ENCODE results near the gene PSMB8.
A peak's percentile ranks its signal among the peaks of the same experiment; 100 is the strongest.

PSMB8 gene

GRCh38 chr6:32838114-32838958 lies 5.5 kb downstream of the PSMB8 start, which contains the start of gene TAP2:
TSS of gene TAP2 (minus strand) at chr6:32838739. CDS start at chr6:32838233, 506 bp downstream.
- TF ChIP-seq CTCF (conservative IDR thresholded peaks at IDR 0.05; ENCODE audit: low read depth, low read length): peak; percentile 98
- DNase-seq (ENCODE audit: low read depth): peak; percentile 95
- peak within 1 kb of the TSS; percentile 94 for H3K4me3 ChIP-seq (ENCODE audit: low read depth, low read length)

GRCh38 chr6:32837651-32838113 lies 6.2 kb downstream of the PSMB8 start:
- peak overlapping the region; percentile 94 for H3K4me3 ChIP-seq (ENCODE audit: low read depth, low read length)
- no peak for DNase-seq (ENCODE audit: low read depth)
- TF ChIP-seq CTCF (conservative IDR thresholded peaks at IDR 0.05; ENCODE audit: low read depth, low read length): no peak

GRCh38 chr6:32836873-32837272 lies 7.0 kb downstream of the PSMB8 start:
- no peak overlapping the region for H3K4me3 ChIP-seq (ENCODE audit: low read depth, low read length)
- no peak for DNase-seq (ENCODE audit: low read depth)
- no peak for TF ChIP-seq CTCF (conservative IDR thresholded peaks at IDR 0.05; ENCODE audit: low read depth, low read length)

- H3K4me3 ChIP-seq (ENCODE audit: low read depth, low read length): no peak overlapping the region
- no peak for TF ChIP-seq CTCF (conservative IDR thresholded peaks at IDR 0.05; ENCODE audit: low read depth, low read length)
- no peak for DNase-seq (ENCODE audit: low read depth)
These were observed 8.5 kb downstream of the PSMB8 start for GRCh38 chr6:32835167-32835893.

- TF ChIP-seq CTCF (conservative IDR thresholded peaks at IDR 0.05; ENCODE audit: low read depth, low read length): no peak
- H3K4me3 ChIP-seq (ENCODE audit: low read depth, low read length): no peak overlapping the region
- no peak for DNase-seq (ENCODE audit: low read depth)
These were observed 10.2 kb downstream of the PSMB8 start for GRCh38 chr6:32833664-32834063.

GRCh38 chr6:32832535-32832934 lies 11.3 kb downstream of the PSMB8 start:
- DNase-seq (ENCODE audit: low read depth): no peak
- H3K4me3 ChIP-seq (ENCODE audit: low read depth, low read length): no peak overlapping the region
- no peak for TF ChIP-seq CTCF (conservative IDR thresholded peaks at IDR 0.05; ENCODE audit: low read depth, low read length)
